ENCODE data around the gene FLCN.

DNA sequence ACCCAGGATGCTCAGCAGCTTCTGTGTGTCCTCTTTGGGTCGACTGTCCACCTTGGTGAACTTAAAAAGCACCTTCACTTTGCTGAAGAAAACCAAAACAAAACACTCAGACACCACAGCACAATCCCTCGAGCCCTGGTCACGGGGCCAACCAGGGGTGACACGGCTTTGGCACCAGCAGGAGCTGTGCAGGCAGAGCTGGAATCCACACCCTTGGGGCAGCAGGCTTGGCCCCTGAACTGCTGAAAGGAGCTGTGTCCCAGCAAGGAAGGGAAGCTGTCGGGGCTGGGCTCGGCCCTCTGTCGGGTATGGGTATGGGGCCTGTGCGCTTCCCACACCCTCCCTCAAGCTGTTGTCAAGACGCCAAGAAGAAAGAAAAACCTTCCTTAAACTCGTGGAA, 23.2 kb downstream of the FLCN start:
- TF ChIP-seq, protein P1, sequence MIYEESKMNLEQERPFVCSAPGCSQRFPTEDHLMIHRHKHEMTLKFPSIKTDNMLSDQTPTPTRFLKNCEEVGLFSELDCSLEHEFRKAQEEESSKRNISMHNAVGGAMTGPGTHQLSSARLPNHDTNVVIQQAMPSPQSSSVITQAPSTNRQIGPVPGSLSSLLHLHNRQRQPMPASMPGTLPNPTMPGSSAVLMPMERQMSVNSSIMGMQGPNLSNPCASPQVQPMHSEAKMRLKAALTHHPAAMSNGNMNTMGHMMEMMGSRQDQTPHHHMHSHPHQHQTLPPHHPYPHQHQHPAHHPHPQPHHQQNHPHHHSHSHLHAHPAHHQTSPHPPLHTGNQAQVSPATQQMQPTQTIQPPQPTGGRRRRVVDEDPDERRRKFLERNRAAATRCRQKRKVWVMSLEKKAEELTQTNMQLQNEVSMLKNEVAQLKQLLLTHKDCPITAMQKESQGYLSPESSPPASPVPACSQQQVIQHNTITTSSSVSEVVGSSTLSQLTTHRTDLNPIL (CRISPR knock-in tag; IDR thresholded peaks at IDR 0.05; ENCODE audit: low read depth) = no peak
- TF ChIP-seq, protein P2, sequence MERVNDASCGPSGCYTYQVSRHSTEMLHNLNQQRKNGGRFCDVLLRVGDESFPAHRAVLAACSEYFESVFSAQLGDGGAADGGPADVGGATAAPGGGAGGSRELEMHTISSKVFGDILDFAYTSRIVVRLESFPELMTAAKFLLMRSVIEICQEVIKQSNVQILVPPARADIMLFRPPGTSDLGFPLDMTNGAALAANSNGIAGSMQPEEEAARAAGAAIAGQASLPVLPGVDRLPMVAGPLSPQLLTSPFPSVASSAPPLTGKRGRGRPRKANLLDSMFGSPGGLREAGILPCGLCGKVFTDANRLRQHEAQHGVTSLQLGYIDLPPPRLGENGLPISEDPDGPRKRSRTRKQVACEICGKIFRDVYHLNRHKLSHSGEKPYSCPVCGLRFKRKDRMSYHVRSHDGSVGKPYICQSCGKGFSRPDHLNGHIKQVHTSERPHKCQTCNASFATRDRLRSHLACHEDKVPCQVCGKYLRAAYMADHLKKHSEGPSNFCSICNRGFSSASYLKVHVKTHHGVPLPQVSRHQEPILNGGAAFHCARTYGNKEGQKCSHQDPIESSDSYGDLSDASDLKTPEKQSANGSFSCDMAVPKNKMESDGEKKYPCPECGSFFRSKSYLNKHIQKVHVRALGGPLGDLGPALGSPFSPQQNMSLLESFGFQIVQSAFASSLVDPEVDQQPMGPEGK (CRISPR knock-in tag; IDR thresholded peaks at IDR 0.05; ENCODE audit: borderline replicate concordance) = no peak
- TF ChIP-seq ISL1 (CRISPR knock-in tag; IDR thresholded peaks at IDR 0.05) (no peak), ESRRG (CRISPR knock-in tag; IDR thresholded peaks at IDR 0.05) (no peak), ZNF70 (CRISPR knock-in tag; IDR thresholded peaks at IDR 0.05) (no peak), TOX (CRISPR knock-in tag; IDR thresholded peaks at IDR 0.05; ENCODE audit: borderline replicate concordance) (no peak), OSR1 (CRISPR knock-in tag; IDR thresholded peaks at IDR 0.05) (no peak)
